HEK293T (cell line): Measurements from ENCODE around the gene MEF2D.

Experiments
- ARNT ChIP-seq: fragments of 450-650 bp; IDR thresholded peaks from 2 replicates; pipeline ENCODE4 v1.6.1; 2017; ENCODE audit warnings: mild to moderate bottlenecking
- BHLHE40 ChIP-seq: fragments of 450-650 bp; IDR thresholded peaks from 2 replicates; pipeline ENCODE4 v1.6.1; 2016; ENCODE audit warnings: mild to moderate bottlenecking, moderate library complexity, borderline replicate concordance
- ELF4 ChIP-seq: fragments of 450-650 bp; IDR thresholded peaks from 2 replicates; pipeline ENCODE4 v1.6.1; 2017; ENCODE audit warnings: antibody characterized with exemption
- FOXK2 ChIP-seq: fragments of 450-650 bp; IDR thresholded peaks from 2 replicates; pipeline ENCODE4 v1.6.1; 2016; ENCODE audit warnings: mild to moderate bottlenecking
- FOXM1 ChIP-seq: fragments of 450-650 bp; IDR thresholded peaks from 2 replicates; pipeline ENCODE4 v1.6.1; 2017; ENCODE audit warnings: mild to moderate bottlenecking, borderline replicate concordance
- L3MBTL2 ChIP-seq: fragments of 450-650 bp; conservative IDR thresholded peaks from 2 replicates; pipeline ENCODE4 v1.6.1; 2016; ENCODE audit warnings: mild to moderate bottlenecking
- LEF1 ChIP-seq: fragments of 450-650 bp; IDR thresholded peaks from 2 replicates; pipeline ENCODE4 v1.6.1; 2017; ENCODE audit warnings: mild to moderate bottlenecking, borderline replicate concordance
- NFRKB ChIP-seq: fragments of 450-650 bp; IDR thresholded peaks from 2 replicates; pipeline ENCODE4 v1.6.1; 2016; ENCODE audit warnings: mild to moderate bottlenecking, moderate library complexity
- SP1 ChIP-seq: fragments of 450-650 bp; IDR thresholded peaks from 2 replicates; pipeline ENCODE4 v1.6.1; 2017
- SUZ12 ChIP-seq: fragments of 450-650 bp; IDR thresholded peaks from 2 replicates; pipeline ENCODE4 v1.6.1; 2016; ENCODE audit warnings: mild to moderate bottlenecking
- TARDBP ChIP-seq: fragments of 450-650 bp; IDR thresholded peaks from 2 replicates; pipeline ENCODE4 v1.6.1; 2016

GRCh38 chr1:156550346-156550745 lies 49.8 kb upstream of the MEF2D start:
- TF ChIP-seq FOXM1 (no peak), BHLHE40 (no peak), TARDBP (no peak), NFRKB (no peak), L3MBTL2 (no peak), SUZ12 (no peak), FOXK2 (no peak), LEF1 (no peak), ARNT (no peak), ELF4 (no peak), SP1 (no peak)
